HG02610 (cell line): ENCODE results near the gene GTF3C5.
"Not testable (repeated sequence)": the region's sequence is repeated elsewhere in the genome, so short reads cannot be mapped to it uniquely, and the experiment has no call there.

Experiments used
- ATAC-seq: cut with Tn5 transposase; IDR thresholded peaks from one replicate; pipeline ENCODE4 v1.9.1; 2021; ENCODE audit warnings: mild to moderate bottlenecking, moderate library complexity; ENCODE audit not compliant: unreplicated experiment

The GTF3C5 gene

GRCh38 chr9:133030317-133031129 is at the start of gene GTF3C5:
Gene GTF3C5, plus strand, starts transcription at chr9:133030997. Its CDS starts 15 bp downstream, at chr9:133031012.
- peak; percentile 94 for ATAC-seq

- ATAC-seq = no peak
Measured at GRCh38 chr9:132982458-132982857, 48.3 kb upstream of the GTF3C5 start.

- ATAC-seq = no peak
Measured at GRCh38 chr9:132983491-132984201, 47.2 kb upstream of the GTF3C5 start.

- no peak for ATAC-seq
Measured at GRCh38 chr9:132984202-132985070, 46.4 kb upstream of the GTF3C5 start.

- ATAC-seq = no peak
Measured at GRCh38 chr9:132985071-132985350, 45.8 kb upstream of the GTF3C5 start.

GRCh38 chr9:132985489-132985888 is 45.3 kb upstream of the GTF3C5 start:
- no peak for ATAC-seq

- no peak for ATAC-seq
Measured at GRCh38 chr9:132986114-132986513, 44.7 kb upstream of the GTF3C5 start.

- no peak for ATAC-seq
Measured at GRCh38 chr9:132986640-132987620, 43.9 kb upstream of the GTF3C5 start.

- no peak for ATAC-seq
Measured at GRCh38 chr9:132988244-132989013, 42.4 kb upstream of the GTF3C5 start.

- ATAC-seq = no peak
Measured at GRCh38 chr9:132989014-132989310, 41.8 kb upstream of the GTF3C5 start.

- no peak for ATAC-seq
Measured at GRCh38 chr9:132989414-132989996, 41.3 kb upstream of the GTF3C5 start.

GRCh38 chr9:132989998-132990557 is 40.7 kb upstream of the GTF3C5 start:
- not testable (repeated sequence) for ATAC-seq

- no peak for ATAC-seq
Measured at GRCh38 chr9:132990781-132991180, 40.0 kb upstream of the GTF3C5 start.

- no peak for ATAC-seq
Measured at GRCh38 chr9:132991351-132992300, 39.2 kb upstream of the GTF3C5 start.

GRCh38 chr9:132993511-132993939 is 37.3 kb upstream of the GTF3C5 start:
- no peak for ATAC-seq

- ATAC-seq = no peak
Measured at GRCh38 chr9:132994410-132995120, 36.2 kb upstream of the GTF3C5 start.

GRCh38 chr9:132995121-132995420 is 35.7 kb upstream of the GTF3C5 start:
- no peak for ATAC-seq
